ENCODE measurements around the gene CD40. TPM values are rescaled to one million over a fixed set of nuclear protein-coding genes. Genes with fewer than 3 reads are reported as not detected.

CD40 gene
- total RNA-seq, 1 experiment from 2014 or later: 7.8 TPM

DNA sequence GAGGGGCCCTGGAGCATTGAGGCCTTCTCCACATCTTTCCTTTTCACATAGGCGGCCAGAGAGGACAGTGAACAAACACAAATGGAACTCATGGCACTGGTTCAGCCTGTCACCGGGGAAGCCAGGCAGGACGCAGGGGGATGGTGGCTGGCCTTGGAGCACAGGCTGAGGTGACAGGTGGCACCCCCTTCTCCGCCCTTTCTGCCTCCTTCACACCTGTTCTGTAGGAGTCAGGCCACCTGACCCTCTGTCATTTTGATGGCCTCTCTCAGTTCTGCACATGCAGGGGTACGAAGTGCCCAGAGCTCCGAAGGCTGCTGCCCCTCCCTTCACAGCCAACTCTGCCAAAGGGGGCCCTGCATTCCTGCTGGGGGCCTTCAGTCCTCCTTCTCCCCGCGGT lies 60.8 kb downstream of the CD40 start:
- no peak overlapping the region for H4K8ac ChIP-seq (replicated peaks; ENCODE audit: insufficient read length, low read depth, low read length)
- no peaks in the 10 kb centered on the region for H3K79me1 ChIP-seq (ENCODE audit: insufficient read depth, low read depth, low read length, poor library complexity, severe bottlenecking)
- no peaks in the 10 kb centered on the region for H3K79me2 ChIP-seq (ENCODE audit: insufficient read depth, low read length)
- no peak overlapping the region for H2BK120ac ChIP-seq (ENCODE audit: low read depth, low read length, poor library complexity, severe bottlenecking)
- no CpG with 5 or more reads among the region's 8 CpGs for WGBS (ENCODE audit: extremely low coverage, insufficient read length, low lambda C conversion rate)
- H3K14ac ChIP-seq (ENCODE audit: insufficient read depth, low read length): no peak overlapping the region
- H3K27me3 ChIP-seq (ENCODE audit: insufficient read depth, low read length): peaks cover 3% of the 10 kb centered on the region
- Mint-ChIP-seq H3K27ac (no peak overlapping the region), H3K4me3 (no peak overlapping the region), H3K4me1 (no peaks in the 10 kb centered on the region), H3K9me3 (no peaks in the 10 kb centered on the region; a peak in 1 of 5 replicates), H3K27me3 (ENCODE audit: low read depth) (peaks cover 48% of the 10 kb centered on the region), H3K36me3 (ENCODE audit: insufficient read depth in 1 of 3, low read depth in 3 of 3) (no peaks in the 10 kb centered on the region)
- H4K91ac ChIP-seq (ENCODE audit: insufficient read length, low read depth, low read length): no peak overlapping the region
- no peaks in the 10 kb centered on the region for H3K4me1 ChIP-seq (ENCODE audit: insufficient read depth, low read length)
- no peak overlapping the region for H3T11ph ChIP-seq (ENCODE audit: low read length)
- no peak overlapping the region for H2BK15ac ChIP-seq (ENCODE audit: low read depth, low read length)
- no peak overlapping the region for H2BK5ac ChIP-seq (ENCODE audit: insufficient read length, low read length)
- no peak overlapping the region for H3K56ac ChIP-seq (ENCODE audit: insufficient read length, low read depth, low read length)
- no peaks in the 10 kb centered on the region for H3K9me3 ChIP-seq (ENCODE audit: control insufficient read depth, low read depth, low read length)
- H3K23ac ChIP-seq (ENCODE audit: insufficient read length, low read depth, low read length): no peak overlapping the region
- no peak overlapping the region for H3K18ac ChIP-seq (ENCODE audit: insufficient read length, low read depth, low read length)
- H4K5ac ChIP-seq (ENCODE audit: insufficient read length, low read depth, low read length): no peak overlapping the region
- no peak overlapping the region for H3K27ac ChIP-seq (ENCODE audit: insufficient read length, low read depth, low read length)
- H2BK20ac ChIP-seq (ENCODE audit: low read depth, low read length, poor library complexity, severe bottlenecking): no peak overlapping the region
- no peak overlapping the region for H2BK12ac ChIP-seq (ENCODE audit: insufficient read length, low read depth, low read length)
- DNase-seq: no peak
- H4K20me1 ChIP-seq (ENCODE audit: control insufficient read depth, insufficient read depth, insufficient read length): no peaks in the 10 kb centered on the region
- no peak overlapping the region for H3K4ac ChIP-seq (ENCODE audit: low read depth, low read length)
- TF ChIP-seq, protein P1, sequence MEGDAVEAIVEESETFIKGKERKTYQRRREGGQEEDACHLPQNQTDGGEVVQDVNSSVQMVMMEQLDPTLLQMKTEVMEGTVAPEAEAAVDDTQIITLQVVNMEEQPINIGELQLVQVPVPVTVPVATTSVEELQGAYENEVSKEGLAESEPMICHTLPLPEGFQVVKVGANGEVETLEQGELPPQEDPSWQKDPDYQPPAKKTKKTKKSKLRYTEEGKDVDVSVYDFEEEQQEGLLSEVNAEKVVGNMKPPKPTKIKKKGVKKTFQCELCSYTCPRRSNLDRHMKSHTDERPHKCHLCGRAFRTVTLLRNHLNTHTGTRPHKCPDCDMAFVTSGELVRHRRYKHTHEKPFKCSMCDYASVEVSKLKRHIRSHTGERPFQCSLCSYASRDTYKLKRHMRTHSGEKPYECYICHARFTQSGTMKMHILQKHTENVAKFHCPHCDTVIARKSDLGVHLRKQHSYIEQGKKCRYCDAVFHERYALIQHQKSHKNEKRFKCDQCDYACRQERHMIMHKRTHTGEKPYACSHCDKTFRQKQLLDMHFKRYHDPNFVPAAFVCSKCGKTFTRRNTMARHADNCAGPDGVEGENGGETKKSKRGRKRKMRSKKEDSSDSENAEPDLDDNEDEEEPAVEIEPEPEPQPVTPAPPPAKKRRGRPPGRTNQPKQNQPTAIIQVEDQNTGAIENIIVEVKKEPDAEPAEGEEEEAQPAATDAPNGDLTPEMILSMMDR (conservative IDR thresholded peaks at IDR 0.05): no peak
- H3K4me2 ChIP-seq (ENCODE audit: insufficient read depth, insufficient read length, low read length): no peak overlapping the region
- H3K23me2 ChIP-seq (ENCODE audit: insufficient read length, low read depth, low read length, poor library complexity, severe bottlenecking): no peaks in the 10 kb centered on the region
- no peak overlapping the region for H2AK5ac ChIP-seq (ENCODE audit: insufficient read length, low read length)
- H2AFZ ChIP-seq (ENCODE audit: low read length): no peak overlapping the region
- H3K9ac ChIP-seq (ENCODE audit: extremely low read depth, insufficient read length, low read length): no peak overlapping the region

Other genes with a start within 250 kb of the CD40 start
- gene ZSWIM1, start 237.1 kb upstream of the CD40 start, total RNA-seq (2021): 12.0 and 13.0 TPM in 2 replicates
- gene SPATA25, start 230.7 kb upstream of the CD40 start, total RNA-seq (2021): 1.8 and 2.4 TPM in 2 replicates
- 5.4 and 5.8 TPM in 2 replicates for gene NEURL2, start 227.1 kb upstream of the CD40 start, total RNA-seq (2021)
- gene CTSA, start 227.0 kb upstream of the CD40 start, total RNA-seq (2021): 59.6 and 64.4 TPM in 2 replicates
- gene PLTP, start 206.2 kb upstream of the CD40 start, total RNA-seq (2021): 61.4 and 62.5 TPM in 2 replicates
- gene PCIF1, start 183.6 kb upstream of the CD40 start, total RNA-seq (2021): 26.6 and 26.8 TPM in 2 replicates
- 19.7 and 21.1 TPM in 2 replicates for gene ZNF335, start 146.1 kb upstream of the CD40 start, total RNA-seq (2021)
- 2.0 and 2.7 TPM in 2 replicates for gene MMP9, start 109.4 kb upstream of the CD40 start, total RNA-seq (2021)
- gene SLC12A5, start 89.1 kb upstream of the CD40 start, total RNA-seq (2021): 7.3 and 8.7 TPM in 2 replicates
- gene NCOA5, start 28.4 kb upstream of the CD40 start, total RNA-seq (2021): 55.7 and 60.1 TPM in 2 replicates
- gene CDH22, start 190.2 kb downstream of the CD40 start, total RNA-seq (2021): 0.20 TPM in 1 of 2 replicates, not detected in the other